KOPT-K1 (cell line): Measurements from ENCODE around the gene DRAM2.

ENCODE experiments used
- H3K27ac ChIP-seq: fragments of 200-600 bp; sonication (generic); 2 replicates; pipeline ENCODE4 v1.5.1; 2016; ENCODE audit warnings: antibody characterized with exemption, mild to moderate bottlenecking, low read depth, low read length; ENCODE audit not compliant: poor library complexity, severe bottlenecking
- H3K36me3 ChIP-seq: fragments of 200-600 bp; sonication (generic); 2 replicates; pipeline ENCODE4 v1.5.1; 2017; ENCODE audit warnings: antibody characterized with exemption, mild to moderate bottlenecking, low read length, moderate library complexity; ENCODE audit not compliant: insufficient read depth
- H3K9me3 ChIP-seq: fragments of 200-600 bp; sonication (generic); 2 replicates; pipeline ENCODE4 v1.5.1; 2017; ENCODE audit warnings: antibody characterized with exemption, low read length, mild to moderate bottlenecking; ENCODE audit not compliant: insufficient read depth, poor library complexity, severe bottlenecking

DRAM2 gene

DNA sequence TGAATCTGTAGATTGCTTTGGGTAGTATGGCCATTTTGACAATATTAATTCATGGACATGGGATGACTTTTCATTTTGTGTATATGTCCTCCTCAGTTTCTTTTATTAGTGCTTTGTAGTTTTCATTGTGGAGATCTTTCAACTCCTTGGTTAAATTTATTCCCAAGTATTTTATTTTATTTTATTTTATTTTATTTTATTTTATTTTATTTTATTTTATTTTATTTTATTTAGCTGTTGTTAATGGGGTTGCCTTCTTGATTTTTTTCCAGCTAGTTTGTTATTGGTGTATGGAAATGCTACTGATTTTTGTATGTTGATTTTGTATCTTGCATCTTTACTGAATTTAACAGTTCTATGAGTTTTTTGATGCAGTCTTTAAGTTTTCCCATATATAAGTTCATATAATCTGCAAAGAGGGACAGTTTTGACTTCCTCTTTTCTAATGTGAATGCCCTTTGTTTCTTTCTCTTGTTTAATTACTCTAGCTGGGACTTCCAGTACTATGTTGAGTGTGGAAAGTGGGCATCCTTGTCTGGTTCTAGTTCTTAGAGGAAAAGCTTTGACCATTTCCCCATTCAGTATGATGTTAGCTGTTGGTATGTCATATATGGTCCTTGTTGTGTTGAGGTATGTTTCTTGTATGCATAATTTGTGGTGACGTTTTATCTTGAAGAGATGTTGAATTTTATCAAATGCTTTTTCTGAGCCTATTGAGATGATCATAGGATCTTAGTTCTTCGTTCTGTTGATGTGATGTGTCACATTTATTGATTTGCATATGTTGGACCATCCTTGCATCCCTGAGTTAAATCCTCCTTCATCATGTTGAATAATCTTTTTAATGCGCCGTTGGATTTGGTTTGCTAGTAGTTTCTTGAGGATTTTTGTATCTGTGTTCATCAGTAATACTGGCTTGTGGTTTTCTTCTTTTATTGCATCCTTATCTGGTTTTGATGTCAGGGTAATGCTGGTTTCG, 14.4 kb upstream of the DRAM2 start:
- Histone ChIP-seq H3K9me3 (no peaks in the 10 kb centered on the region), H3K36me3 (peaks cover 92% of the 10 kb centered on the region), H3K27ac (no peak overlapping the region)

DNA sequence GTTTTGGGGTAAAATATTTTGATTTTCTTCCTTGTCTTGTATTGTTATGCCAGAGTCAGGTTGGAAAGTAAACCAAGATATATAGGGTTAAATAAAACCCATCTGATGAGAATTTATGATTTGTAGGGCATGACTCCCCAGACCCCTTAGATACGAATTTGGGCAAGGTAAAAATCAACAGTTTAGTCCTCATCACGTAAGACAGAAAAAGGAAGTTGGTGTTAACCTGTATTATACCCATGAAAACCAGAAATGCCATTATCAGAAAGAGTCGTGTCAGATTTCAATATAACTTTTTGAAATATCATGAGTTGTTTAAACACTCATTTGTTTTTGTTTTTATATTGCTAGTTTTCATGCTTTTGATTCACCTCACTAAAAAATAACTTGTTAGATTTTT, 11.9 kb upstream of the DRAM2 start:
- Histone ChIP-seq H3K36me3 (peaks cover 98% of the 10 kb centered on the region), H3K27ac (no peak overlapping the region), H3K9me3 (no peaks in the 10 kb centered on the region)

GRCh38 chr1:111148376-111148881, 8.5 kb upstream of the DRAM2 start:
- H3K27ac ChIP-seq: no peak overlapping the region
- H3K9me3 ChIP-seq: no peaks in the 10 kb centered on the region
- H3K36me3 ChIP-seq: peaks cover 75% of the 10 kb centered on the region

GRCh38 chr1:111147948-111148347, 8.1 kb upstream of the DRAM2 start:
- Histone ChIP-seq H3K36me3 (peaks cover 75% of the 10 kb centered on the region), H3K9me3 (no peaks in the 10 kb centered on the region), H3K27ac (no peak overlapping the region)

GRCh38 chr1:111145963-111146768, 6.3 kb upstream of the DRAM2 start:
- H3K9me3 ChIP-seq: no peaks in the 10 kb centered on the region
- peaks cover 58% of the 10 kb centered on the region for H3K36me3 ChIP-seq
- no peak overlapping the region for H3K27ac ChIP-seq

- Histone ChIP-seq H3K9me3 (no peaks in the 10 kb centered on the region), H3K27ac (no peak overlapping the region), H3K36me3 (peaks cover 51% of the 10 kb centered on the region)
These were observed 5.6 kb upstream of the DRAM2 start for GRCh38 chr1:111145542-111145941.

- Histone ChIP-seq H3K9me3 (no peaks in the 10 kb centered on the region), H3K27ac (no peak overlapping the region), H3K36me3 (peaks cover 29% of the 10 kb centered on the region)
These were observed 2.6 kb upstream of the DRAM2 start for GRCh38 chr1:111142356-111142975.

- H3K36me3 ChIP-seq: peaks cover 29% of the 10 kb centered on the region
These were observed 1.6 kb upstream of the DRAM2 start for GRCh38 chr1:111141245-111142220.

DNA sequence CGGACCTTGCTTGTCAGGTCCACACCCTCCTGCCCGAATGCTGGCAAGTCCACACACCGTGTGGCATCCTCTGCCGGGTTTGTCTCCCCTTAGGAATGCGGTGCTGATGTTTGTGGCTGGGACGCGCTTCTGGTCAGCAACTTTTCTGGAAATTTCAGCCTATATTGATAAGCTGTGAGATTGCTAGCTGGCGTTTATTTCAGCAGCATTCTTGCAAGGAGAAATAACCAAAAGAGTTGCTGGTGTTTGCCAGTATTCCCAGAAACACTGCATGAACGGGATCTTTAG, 731 bp upstream of the DRAM2 start:
- Histone ChIP-seq H3K36me3 (peaks cover 37% of the 10 kb centered on the region), H3K9me3 (no peaks in the 10 kb centered on the region), H3K27ac (peak overlapping the region; percentile 89)

More at GRCh38 chr1:111141245-111142220, 1.6 kb upstream of the DRAM2 start:
- no peaks in the 10 kb centered on the region for H3K9me3 ChIP-seq
- H3K27ac ChIP-seq: peak overlapping the region; percentile 89

DNA sequence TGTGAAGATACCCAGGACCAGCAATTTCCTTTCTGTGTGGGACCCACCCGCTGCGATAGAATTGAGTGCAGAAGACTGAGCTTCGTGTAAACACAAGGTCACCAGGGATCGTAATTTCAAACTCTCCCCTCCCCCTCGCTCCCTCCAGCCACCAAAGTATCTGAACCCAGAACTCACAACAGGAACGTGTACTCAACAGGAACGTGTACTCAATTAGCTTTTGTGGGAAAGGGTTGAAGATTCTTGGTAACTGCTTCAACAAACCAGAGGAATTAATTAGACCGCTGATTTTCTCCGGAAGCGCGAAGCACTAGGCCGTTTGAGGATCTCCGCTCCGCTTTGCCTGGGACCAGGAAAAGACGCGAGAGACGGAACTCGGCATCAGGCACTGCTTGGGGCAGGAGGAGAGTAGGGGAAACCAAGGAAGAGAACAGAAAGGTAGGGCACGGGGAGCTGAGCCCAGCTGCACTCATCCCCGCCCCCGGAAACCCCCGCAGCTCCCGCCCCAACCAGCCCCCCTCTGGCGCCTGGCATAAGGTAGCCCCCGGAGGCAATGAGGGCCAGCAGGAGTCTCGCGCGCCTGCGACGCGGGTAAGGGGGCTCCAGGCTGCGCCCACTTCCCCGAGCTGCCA, 453 bp downstream of the DRAM2 start:
- peaks cover 41% of the 10 kb centered on the region for H3K36me3 ChIP-seq
- no peaks in the 10 kb centered on the region for H3K9me3 ChIP-seq

DNA sequence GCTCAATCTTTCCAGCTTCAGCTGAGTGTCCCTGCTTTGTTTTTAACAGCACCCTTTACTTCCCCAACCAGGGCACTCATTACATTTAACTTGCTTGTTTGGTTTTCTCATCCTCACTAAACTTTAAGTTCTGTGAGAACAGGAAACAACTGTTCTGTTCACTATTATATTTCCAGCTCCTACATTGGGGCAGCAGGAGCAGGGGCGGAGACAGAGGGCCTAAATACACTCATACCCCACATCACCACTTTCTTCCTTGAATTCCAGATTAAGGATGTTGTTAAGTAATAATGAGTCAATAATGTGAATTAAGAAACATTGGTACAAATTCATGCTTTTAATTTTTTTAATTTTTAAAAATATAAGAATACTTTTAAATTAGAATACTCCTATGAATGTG, 6.0 kb downstream of the DRAM2 start:
- H3K27ac ChIP-seq: no peak overlapping the region
- H3K9me3 ChIP-seq: no peaks in the 10 kb centered on the region
- peaks cover 80% of the 10 kb centered on the region for H3K36me3 ChIP-seq

More for the DNA sequence above, 453 bp downstream of the DRAM2 start:
- H3K27ac ChIP-seq: peak overlapping the region; percentile 89

DNA sequence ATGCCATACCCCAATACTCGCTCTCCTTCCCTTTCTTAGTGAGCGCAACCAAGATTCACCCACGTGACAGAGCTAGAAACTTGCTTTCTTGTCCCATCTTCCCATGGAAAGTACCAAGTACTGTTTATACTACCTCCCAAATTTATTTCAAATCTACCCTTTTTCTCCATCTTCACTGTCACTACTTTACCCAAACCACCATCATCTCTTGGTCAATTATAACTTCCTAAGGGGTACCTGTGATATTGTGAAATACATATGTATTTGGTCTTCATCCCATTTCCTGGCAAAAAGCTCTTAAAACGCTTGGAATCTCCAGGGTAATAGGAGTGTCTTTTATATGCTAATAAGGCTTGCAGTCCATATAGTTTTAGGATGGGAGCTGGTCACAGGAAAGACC, 8.2 kb downstream of the DRAM2 start:
- H3K9me3 ChIP-seq: no peaks in the 10 kb centered on the region
- peaks cover 85% of the 10 kb centered on the region for H3K36me3 ChIP-seq
- H3K27ac ChIP-seq: no peak overlapping the region

GRCh38 chr1:111129376-111129775, 10.5 kb downstream of the DRAM2 start:
- no peak overlapping the region for H3K27ac ChIP-seq
- peaks cover 88% of the 10 kb centered on the region for H3K36me3 ChIP-seq
- H3K9me3 ChIP-seq: no peaks in the 10 kb centered on the region
